Measurements from ENCODE around the gene TSEN2. TPM values are rescaled to one million over a fixed set of nuclear protein-coding genes. Genes with fewer than 3 reads are reported as not detected.

TSEN2 gene
- total and polyA plus RNA-seq, 9 of the 15 experiments (the other 6 are each of a cell fraction or from before 2014, with no cell fraction given) = 38.5 to 76.3 (median 46.6) TPM

DNA sequence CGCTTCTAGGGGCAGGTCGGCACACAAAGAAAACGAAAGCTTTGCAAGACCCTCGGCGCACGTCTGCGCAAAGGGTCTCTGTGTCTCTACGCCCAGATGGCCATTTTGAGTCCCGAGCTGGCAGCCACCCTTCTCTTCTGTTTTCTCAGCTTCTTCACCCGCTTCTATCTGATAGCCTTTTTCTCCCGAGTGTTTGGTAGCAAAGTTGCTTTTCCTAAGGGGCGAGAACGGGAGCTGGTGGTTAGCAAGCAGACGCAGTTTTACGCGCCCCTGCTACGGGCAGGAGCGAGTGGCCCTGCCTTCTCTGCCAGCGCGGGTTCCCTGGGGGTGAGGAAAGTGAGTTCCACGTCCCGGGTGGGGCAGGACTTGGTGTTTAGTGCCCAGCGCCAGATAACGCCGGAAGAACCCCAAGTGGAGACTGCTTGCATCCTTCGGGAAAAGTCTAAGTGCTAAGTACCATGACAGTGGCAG, 69.7 kb downstream of the TSEN2 start (continued):
- TF ChIP-seq CHD4 (IDR thresholded peaks at IDR 0.05; ENCODE audit: insufficient read depth, insufficient replicate concordance, low read depth, low read length, poor library complexity, severe bottlenecking) (no peak), SRSF9 (IDR thresholded peaks at IDR 0.05; ENCODE audit: borderline replicate concordance, low read depth, low read length) (no peak), NR4A1 (CRISPR knock-in tag; IDR thresholded peaks at IDR 0.05) (no peak), NR4A1 (tag; IDR thresholded peaks at IDR 0.05) (peak; percentile 82), HMG20A (CRISPR knock-in tag; conservative IDR thresholded peaks at IDR 0.05) (no peak), RBBP5 (IDR thresholded peaks at IDR 0.05; ENCODE audit: borderline replicate concordance, insufficient read depth, low read length, poor library complexity, severe bottlenecking) (peak; percentile 53), CHCHD3 (CRISPR knock-in tag; IDR thresholded peaks at IDR 0.05) (no peak), NR2F6 (CRISPR knock-in tag; IDR thresholded peaks at IDR 0.05) (no peak), KAT2B (IDR thresholded peaks at IDR 0.05; ENCODE audit: low read depth, low read length) (no peak), TAF7 (tag; IDR thresholded peaks at IDR 0.05) (0 out of 2 replicates have a peak, but pooled peaks have one; percentile 31), SAP30 (IDR thresholded peaks at IDR 0.05; ENCODE audit: borderline replicate concordance, insufficient read depth, low read depth, low read length, poor library complexity, severe bottlenecking) (no peak), PTBP1 (IDR thresholded peaks at IDR 0.05; ENCODE audit: low read depth, low read length) (no peak), NFXL1 (CRISPR knock-in tag; IDR thresholded peaks at IDR 0.05) (no peak), KDM5B (IDR thresholded peaks at IDR 0.05; ENCODE audit: insufficient replicate concordance, low read depth, low read length) (peak; percentile 46), BRCA1 (IDR thresholded peaks at IDR 0.05) (no peak), BRCA1 (CRISPR knock-in tag; IDR thresholded peaks at IDR 0.05) (no peak), THRAP3 (IDR thresholded peaks at IDR 0.05; ENCODE audit: borderline replicate concordance) (no peak), KLF1 (tag; IDR thresholded peaks at IDR 0.05) (no peak), ZNF232 (CRISPR knock-in tag; IDR thresholded peaks at IDR 0.05) (no peak), NRF1 (conservative IDR thresholded peaks at IDR 0.05 in 1 of 2, IDR thresholded peaks at IDR 0.05 in 1 of 2) (peak; percentile 42 to 44; a peak in 3 of 4 replicates), FOXK1 (CRISPR knock-in tag; IDR thresholded peaks at IDR 0.05; ENCODE audit: borderline replicate concordance) (0 out of 2 replicates have a peak, but pooled peaks have one; percentile 18), HDAC2 (IDR thresholded peaks at IDR 0.05) (no peak), KHSRP (IDR thresholded peaks at IDR 0.05) (no peak), ZNF175 (CRISPR knock-in tag; IDR thresholded peaks at IDR 0.05; ENCODE audit: low read depth) (no peak)
- TF ChIP-seq, protein P1, sequence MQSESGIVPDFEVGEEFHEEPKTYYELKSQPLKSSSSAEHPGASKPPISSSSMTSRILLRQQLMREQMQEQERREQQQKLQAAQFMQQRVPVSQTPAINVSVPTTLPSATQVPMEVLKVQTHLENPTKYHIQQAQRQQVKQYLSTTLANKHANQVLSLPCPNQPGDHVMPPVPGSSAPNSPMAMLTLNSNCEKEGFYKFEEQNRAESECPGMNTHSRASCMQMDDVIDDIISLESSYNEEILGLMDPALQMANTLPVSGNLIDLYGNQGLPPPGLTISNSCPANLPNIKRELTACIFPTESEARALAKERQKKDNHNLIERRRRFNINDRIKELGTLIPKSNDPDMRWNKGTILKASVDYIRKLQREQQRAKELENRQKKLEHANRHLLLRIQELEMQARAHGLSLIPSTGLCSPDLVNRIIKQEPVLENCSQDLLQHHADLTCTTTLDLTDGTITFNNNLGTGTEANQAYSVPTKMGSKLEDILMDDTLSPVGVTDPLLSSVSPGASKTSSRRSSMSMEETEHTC (IDR thresholded peaks at IDR 0.05) = no peak
- TF ChIP-seq, protein P2, sequence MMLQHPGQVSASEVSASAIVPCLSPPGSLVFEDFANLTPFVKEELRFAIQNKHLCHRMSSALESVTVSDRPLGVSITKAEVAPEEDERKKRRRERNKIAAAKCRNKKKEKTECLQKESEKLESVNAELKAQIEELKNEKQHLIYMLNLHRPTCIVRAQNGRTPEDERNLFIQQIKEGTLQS (IDR thresholded peaks at IDR 0.05) = no peak
- TF ChIP-seq, protein P2 (CRISPR knock-in tag; conservative IDR thresholded peaks at IDR 0.05) = no peak

Measured in K562 (cell line).